ENCODE data around the gene CAMK1D.

DNA sequence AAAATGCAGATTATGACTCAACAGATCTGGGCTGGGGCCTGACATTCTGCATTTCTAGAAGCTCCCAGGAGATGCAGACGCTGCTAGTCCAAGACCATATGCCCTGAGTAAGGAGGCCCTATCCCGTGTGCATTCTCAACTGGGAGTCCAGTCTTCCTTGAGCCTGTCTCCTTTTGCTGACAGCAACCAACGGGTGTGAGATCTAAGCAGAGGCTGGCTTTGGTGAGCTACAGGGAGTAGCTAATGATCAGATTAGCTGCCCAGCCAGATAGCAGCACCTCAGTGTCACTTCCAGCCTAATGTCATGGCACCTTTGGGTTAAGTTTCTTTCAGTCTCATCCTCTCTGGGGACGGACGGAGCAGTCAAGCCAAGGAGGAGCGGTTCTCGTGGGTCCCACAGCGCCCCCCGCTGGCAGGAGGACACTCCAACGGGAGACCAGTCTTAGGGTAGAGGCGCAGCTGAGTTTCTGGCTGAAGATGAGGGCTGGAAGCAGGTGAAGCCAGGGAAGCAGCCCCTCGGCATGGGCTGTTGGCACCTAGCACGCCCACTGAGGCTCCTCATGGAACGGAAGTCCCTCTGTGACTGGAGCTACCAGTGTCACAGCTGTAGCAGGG, 498.1 kb downstream of the CAMK1D start:
- TF ChIP-seq RFX5 (IDR thresholded peaks at IDR 0.05; ENCODE audit: low read depth, low read length), result no peak
- no peak for TF ChIP-seq POLR2A (IDR thresholded peaks at IDR 0.05; ENCODE audit: low read depth, low read length)
- TF ChIP-seq EZH2 (IDR thresholded peaks at IDR 0.05; ENCODE audit: borderline replicate concordance, control insufficient read depth, low read depth, low read length), result no peak

All from GM12878 (cell line).